ENCODE data around the gene ATR. TPM values are rescaled to one million over a fixed set of nuclear protein-coding genes. Genes with fewer than 3 reads are reported as not detected.
A peak's percentile ranks its signal among the peaks of the same experiment; 100 is the strongest.

The ATR gene
- total and polyA plus RNA-seq, 2 of the 4 experiments (the other 2 are of a cell fraction): 9.5 to 28.0 TPM

DNA sequence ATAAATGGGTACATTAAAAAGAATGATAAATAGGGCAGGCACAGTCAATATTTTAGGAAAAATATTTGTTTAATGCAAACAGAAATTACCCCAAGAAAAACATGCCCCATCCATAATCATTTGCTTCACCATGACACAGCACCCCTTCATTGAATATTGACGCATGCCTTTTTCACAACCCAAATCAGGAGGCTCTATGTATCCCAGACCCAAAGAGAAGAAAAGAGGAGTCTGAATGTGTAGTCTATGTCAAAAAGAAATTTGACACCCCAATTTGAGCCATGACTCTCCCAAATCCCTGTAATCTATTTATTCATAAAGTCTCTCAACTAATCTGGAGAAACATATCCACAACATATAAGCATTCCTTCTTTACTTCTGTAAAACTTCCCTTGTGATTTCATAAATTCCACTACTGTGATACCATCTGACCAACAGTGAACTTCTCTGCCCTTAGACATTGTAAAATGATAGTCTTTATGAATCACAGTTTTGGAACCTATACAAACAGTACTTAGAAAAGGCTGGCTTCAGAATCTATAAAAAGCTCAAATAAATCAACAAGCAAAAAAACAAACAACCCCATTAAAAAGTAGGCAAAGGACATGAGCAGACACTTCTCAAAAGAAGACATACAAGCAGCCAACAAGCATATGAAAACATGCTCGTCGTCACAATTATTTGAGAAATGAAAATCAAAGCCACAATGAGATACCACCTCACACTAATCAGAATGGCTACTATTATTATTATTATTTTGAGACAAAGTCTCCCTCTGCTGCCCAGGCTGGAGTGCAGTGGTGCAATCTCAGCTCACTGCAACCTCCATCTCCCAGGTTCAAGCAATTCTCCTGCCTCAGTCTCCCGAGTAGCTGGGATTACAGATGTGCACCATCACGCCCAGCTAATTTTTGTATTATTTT, 77.3 kb downstream of the ATR start:
- no TSS peak for BruUV-seq (replicated peaks)
- no peak overlapping the region for H4K91ac ChIP-seq (ENCODE audit: insufficient read depth, low read depth, low read length)
- H3K9me1 ChIP-seq (ENCODE audit: insufficient read depth, low read length): no peaks in the 10 kb centered on the region
- no peak overlapping the region for H3K4me3 ChIP-seq (ENCODE audit: insufficient read depth, low read depth, low read length)
- no peaks in the 10 kb centered on the region for H3K27me3 ChIP-seq (ENCODE audit: control insufficient read depth, insufficient read depth, low read length)
- 0 out of 2 replicates have a peak overlapping the region, but pooled peaks have one; percentile 46 for H3K14ac ChIP-seq (replicated peaks; ENCODE audit: low read depth, low read length)
- H2AK9ac ChIP-seq (replicated peaks; ENCODE audit: low read depth, low read length, poor library complexity): no peak overlapping the region
- 0 out of 4 replicates have a peak, but pooled peaks cover 0 to 4% of the 10 kb centered on the region in 2 experiments for H3K79me1 ChIP-seq (ENCODE audit: low read depth in 1 of 2, low read length in 2 of 2)
- no peak overlapping the region for H2BK120ac ChIP-seq (ENCODE audit: low read depth, low read length)
- peak overlapping the region; percentile 78; the same call in 1 of the 2 replicates for H3K4me2 ChIP-seq (ENCODE audit: low read depth, low read length)
- H3K9ac ChIP-seq (ENCODE audit: low read depth, low read length): no peak overlapping the region
- no peak overlapping the region for H3K27ac ChIP-seq (ENCODE audit: insufficient read depth, low read length)
- H2BK5ac ChIP-seq (ENCODE audit: low read depth, low read length, poor library complexity, severe bottlenecking): peak overlapping the region; percentile 35
- no peak overlapping the region for H2BK20ac ChIP-seq (ENCODE audit: low read depth, low read length)
- H3K4me1 ChIP-seq (ENCODE audit: control insufficient read depth, insufficient read depth, low read length): peaks cover 2% of the 10 kb centered on the region; the same call in 1 of the 2 replicates
- CTCF ChIA-PET: no interaction called here
- H2BK15ac ChIP-seq (ENCODE audit: low read depth, low read length): no peak overlapping the region
- H3K23ac ChIP-seq (ENCODE audit: low read depth, low read length): peak overlapping the region; percentile 8; the same call in 1 of the 2 replicates
- DNase-seq (peak; percentile 89), ATAC-seq (ENCODE audit: low read depth) (peak; percentile 98)
- no peak overlapping the region for H3K56ac ChIP-seq (ENCODE audit: extremely low read depth, insufficient read depth, low read length)
- H4K5ac ChIP-seq (ENCODE audit: low read depth, low read length): no peak overlapping the region
- in situ Hi-C loops (cut with MboI; ENCODE audit: low sequenced_read_pairs): no loop called here
- H3K36me3 ChIP-seq (ENCODE audit: control insufficient read depth, insufficient read depth, low read length): peaks cover 4% of the 10 kb centered on the region
- WGBS, 2 experiments (ENCODE audit: extremely low coverage in 2 of 2, insufficient read length in 1 of 2): no CpG with 5 or more reads among the region's 5 CpGs
- no peaks in the 10 kb centered on the region for H3K9me3 ChIP-seq (ENCODE audit: control insufficient read depth, insufficient read depth, low read length)
- 0 out of 4 replicates have a peak overlapping the region, but pooled peaks of 1 of the 2 experiments have one; percentile 8 for H4K8ac ChIP-seq (ENCODE audit: low read depth in 2 of 2, low read length in 2 of 2)
- intact Hi-C loops (cut with micrococcal nuclease): no loop called here
- H3K4ac ChIP-seq (ENCODE audit: low read depth, low read length): peak overlapping the region; percentile 25; the same call in 1 of the 2 replicates
- no peaks in the 10 kb centered on the region for H4K20me1 ChIP-seq (ENCODE audit: insufficient read depth, low read length)
- peak overlapping the region; percentile 75; the same call in 1 of the 2 replicates for H3K18ac ChIP-seq (ENCODE audit: low read depth, low read length)
- H2AFZ ChIP-seq (replicated peaks; ENCODE audit: low read length, poor library complexity): no peak overlapping the region
- H2AK5ac ChIP-seq (ENCODE audit: low read depth, low read length): no peak overlapping the region
- TF ChIP-seq NFE2L2 (IDR thresholded peaks at IDR 0.05; ENCODE audit: low read depth, low read length): peak; percentile 10; the same call in 1 of the 2 replicates
- no peak for TF ChIP-seq RFX5 (IDR thresholded peaks at IDR 0.05; ENCODE audit: low read depth, low read length)
- TF ChIP-seq FOS (IDR thresholded peaks at IDR 0.05; ENCODE audit: low read depth, low read length): peak; percentile 17; the same call in 1 of the 2 replicates
- TF ChIP-seq BHLHE40 (IDR thresholded peaks at IDR 0.05; ENCODE audit: low read depth, low read length): no peak
- POLR2A ChIA-PET (ENCODE audit: unreplicated experiment): no interaction called here
- dilution Hi-C loops (cut with HindIII; ENCODE audit: low sequenced_read_pairs, unreplicated experiment): no loop called here
